ENCODE data around the gene ADAMTSL1.

Gene ADAMTSL1

GRCh38 chr9:18668944-18669343 is 195.0 kb downstream of the ADAMTSL1 start:
- no peak for DNase-seq

DNA sequence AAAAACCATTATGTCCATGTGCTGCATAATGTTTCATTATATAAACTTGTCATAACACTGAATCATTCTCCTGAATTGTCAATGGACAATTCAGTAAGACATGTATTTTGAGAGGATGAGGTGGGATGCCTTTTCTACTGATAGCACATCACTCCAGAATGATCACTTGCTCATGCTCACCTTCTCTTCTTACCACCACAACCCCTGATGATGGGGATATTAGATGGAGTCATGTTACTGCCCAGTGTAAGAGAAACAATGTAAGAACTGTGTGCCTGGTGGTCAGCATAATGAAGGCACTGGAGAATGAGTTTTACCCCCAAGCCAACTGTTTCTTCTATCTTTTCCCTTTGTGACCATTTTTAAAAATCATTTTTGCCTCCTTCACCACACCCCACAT is 198.8 kb downstream of the ADAMTSL1 start:
- DNase-seq: no peak

DNA sequence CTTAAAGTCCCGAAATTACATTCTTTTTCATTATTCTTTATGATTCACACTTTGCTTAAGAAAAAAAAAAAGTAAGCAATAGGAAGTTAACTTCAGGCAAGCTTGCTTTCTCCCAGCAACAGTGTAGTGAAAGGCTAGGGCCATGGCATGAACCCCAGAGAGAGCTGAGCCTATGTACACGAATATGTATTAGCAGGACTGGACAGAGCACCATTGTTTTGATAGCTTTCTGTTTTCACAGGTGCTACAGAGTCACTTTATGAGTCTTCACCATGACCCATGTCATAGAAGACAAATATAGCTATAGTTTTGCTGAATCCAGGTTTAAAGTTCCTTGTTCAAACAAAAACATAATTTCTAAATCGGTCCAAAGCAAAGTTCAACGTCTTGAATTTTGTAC is 199.2 kb downstream of the ADAMTSL1 start:
- DNase-seq: no peak

DNA sequence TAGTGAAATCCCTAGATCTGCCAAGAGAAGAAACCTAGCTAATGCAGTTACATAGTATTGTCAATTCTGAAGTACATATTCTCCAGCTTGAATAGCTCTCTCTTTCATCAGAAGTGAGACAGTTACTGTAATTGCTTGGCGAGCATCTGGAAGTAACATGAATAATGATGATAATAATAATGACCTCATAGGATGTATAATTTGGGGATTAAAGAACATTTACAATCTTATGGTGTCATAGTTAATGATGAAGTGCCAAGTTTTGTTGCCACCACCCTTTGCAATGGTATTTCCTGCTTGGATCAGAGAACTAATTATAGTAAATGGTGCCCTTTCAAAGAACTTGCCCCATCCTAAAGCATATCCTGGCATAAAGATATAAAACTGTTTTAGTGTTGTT is 201.4 kb downstream of the ADAMTSL1 start:
- DNase-seq: peak; percentile 33

- DNase-seq: peak; percentile 54
Measured at GRCh38 chr9:18675973-18676372, 202.0 kb downstream of the ADAMTSL1 start.

DNA sequence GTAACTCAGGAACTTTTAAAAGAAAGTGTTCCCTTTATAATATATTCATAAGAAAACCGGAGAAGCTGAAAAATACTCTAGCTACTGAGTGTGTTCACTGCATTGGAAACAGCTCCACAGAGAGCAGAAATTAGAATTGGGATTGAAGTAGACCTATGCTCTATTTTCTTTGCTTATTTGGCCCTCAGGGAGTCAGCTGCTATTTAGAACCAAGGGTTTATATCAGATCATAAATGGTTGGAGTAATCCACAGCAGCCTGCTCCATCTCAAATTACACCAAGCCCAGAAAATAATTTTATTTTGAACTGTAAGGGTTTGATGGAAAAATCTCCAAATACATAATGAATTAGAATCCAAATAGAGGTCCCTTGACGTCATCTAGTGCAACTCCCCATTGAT is 202.6 kb downstream of the ADAMTSL1 start:
- DNase-seq: peak; percentile 0

DNA sequence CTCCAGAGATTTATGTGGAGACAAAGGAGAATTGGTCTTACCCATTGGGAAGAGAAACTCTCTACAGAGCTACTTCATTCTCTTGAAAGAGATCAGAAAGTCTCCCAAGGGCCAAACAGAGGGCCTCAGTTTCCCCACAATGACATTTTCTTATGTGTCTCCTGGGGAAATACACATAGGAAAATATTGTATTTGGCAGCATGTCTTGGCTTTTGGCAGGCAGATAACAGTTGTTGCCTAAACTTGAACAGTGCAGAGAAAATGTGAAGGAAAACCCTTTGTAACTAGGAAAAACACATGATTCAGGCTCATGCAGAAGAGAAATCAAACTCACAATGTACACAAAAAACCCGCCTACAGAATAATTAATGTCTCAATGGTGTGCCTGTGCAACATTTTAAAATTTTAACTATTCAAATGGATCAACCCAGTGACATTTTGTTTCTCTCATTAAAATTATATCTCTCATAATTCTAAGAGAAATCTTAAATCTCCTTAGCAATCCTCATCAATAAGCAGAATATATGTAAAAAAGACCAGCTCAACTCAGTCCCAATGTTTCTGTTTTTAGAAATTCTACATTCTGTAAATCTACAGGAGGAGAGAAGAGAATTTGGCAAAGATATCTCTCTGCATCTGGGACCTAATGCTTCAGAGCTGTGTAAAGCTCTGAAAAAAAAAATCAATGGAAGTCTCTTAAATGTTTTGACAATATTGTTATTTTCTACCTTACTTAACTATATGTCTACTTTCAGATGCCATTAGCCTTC is 205.1 kb downstream of the ADAMTSL1 start:
- DNase-seq: no peak

DNA sequence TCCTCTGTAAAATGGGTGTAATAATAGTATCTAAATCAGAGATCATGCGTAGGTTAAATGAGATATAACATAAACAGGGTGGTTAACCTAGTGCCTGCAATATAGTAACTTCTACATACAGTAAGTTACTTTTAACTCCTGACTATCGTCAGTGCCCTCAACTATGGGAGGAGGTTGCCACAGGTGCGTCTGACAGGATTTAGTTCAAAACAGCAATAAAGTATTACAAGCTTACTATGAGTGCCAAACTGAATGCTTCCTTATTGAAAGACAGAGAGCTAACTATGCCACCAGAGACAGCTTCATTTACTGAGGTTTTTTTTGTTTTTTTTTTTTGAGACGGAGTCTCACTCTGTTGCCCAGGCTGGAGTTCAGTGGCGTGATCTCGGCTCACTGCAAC is 209.0 kb downstream of the ADAMTSL1 start:
- DNase-seq: no peak

- DNase-seq: no peak
Measured at GRCh38 chr9:18683312-18683711, 209.4 kb downstream of the ADAMTSL1 start.

DNA sequence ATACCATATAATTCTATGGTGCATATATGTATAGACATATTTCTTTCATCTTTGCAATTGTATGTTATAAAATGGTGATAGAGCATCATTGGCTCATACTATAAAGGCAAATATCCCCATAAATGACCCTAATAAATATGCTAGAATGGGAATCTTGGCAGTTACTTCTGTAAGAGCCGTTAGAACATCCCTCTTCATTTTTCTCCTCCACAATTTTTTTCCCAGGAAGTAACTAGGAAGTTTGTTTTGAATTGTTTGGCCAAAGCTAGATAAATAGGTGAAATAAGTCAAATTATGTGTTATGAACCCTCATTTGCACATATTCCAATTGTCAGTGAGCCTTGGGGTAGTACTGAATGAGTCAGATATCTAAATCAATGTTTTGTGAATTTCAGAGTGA is 209.9 kb downstream of the ADAMTSL1 start:
- no peak for DNase-seq

DNA sequence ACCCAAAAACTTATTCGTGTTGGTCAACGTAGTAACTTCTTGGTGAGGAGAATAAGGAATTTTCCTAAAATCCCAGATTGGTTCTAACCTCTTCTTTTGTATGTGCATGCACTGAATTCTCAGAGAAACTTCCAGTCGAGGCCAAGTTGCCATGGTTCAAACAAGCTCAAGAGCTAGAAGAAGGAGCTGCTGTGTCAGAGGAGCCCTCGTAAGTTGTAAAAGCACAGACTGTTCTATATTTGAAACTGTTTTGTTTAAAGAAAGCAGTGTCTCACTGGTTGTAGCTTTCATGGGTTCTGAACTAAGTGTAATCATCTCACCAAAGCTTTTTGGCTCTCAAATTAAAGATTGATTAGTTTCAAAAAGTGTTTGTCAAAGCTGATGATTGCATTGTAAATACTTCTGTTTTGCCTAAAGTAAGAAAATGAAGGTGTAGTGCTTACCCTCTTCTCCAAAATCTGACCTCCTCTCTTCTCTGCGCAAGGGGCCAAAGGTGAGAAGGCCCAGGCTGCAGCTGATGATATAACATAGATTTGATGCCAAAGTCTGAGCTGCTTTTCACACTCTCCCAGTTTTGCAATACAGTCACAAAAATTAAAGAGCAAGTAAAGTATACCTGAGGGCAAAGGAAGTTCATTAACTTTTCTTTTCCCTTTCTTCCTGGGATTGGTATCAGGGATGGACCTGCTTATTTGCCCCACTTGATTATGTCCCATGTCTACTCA is 210.8 kb downstream of the ADAMTSL1 start:
- no peak for DNase-seq

DNA sequence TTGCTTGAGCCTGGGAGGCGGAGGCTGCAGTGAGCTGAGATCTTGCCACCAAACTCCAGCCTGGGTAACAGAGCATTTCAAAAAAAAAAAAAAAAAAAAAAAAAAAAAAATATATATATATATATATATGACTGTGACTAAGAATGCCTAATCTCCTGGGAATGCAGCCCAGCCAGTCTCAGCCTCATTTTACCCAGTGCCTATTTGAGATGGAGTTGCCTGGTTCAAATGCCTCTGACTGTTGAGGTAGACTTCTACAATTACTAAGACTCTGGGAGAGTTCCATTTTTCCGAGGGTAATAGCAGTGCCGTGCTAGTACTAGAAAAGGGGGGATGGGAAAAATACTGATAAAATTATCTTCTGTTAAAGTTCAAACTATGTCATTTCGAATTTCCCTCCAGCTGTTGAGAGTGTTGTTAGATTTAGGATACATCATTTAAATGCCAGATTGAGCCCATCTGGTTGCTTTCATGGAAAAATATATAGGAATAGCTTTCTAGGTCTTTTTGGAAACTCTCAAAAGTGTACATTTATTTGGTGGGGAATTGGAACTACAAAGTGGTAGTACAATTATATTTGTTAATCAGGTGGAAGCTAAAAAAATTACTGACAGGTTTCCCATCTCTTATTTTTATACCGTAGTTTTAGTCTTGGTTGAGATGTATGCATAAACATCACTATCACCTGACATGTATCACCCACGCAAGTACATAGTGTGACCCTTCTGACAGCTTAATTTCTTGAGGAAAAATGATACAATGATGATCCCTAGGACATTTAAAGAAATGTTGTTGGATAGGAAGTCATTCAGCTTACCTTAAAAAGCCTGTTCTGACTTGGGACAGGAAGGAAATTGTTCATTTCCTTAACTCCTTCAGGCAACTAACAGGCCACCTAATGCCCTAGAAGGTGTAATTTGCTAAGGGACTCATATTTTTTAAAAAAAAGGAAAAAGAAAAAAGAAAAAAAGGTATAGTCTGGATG is 214.9 kb downstream of the ADAMTSL1 start:
- DNase-seq: no peak

- DNase-seq: no peak
Measured at GRCh38 chr9:18689921-18690320, 216.0 kb downstream of the ADAMTSL1 start.

- DNase-seq: no peak
Measured at GRCh38 chr9:18692268-18692667, 218.3 kb downstream of the ADAMTSL1 start.

DNA sequence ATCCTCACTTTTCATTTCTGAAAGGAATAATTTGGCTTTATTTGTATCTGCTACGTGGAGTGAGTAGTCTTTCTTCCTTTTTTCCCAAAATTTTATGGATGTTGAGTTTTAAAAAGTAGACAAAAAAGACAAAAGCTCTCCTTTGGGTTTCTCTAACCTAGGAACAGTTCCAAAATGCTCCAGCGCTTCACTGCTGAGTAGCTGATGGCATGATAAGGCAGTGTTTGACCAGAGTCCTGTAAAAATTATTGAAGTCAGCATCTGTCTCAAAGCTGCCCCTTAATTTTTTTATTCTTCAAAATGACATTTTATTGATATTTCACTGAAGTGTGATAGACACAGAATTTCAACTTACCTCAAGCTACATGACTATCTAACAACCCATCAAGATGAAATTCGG is 219.0 kb downstream of the ADAMTSL1 start:
- DNase-seq: no peak

DNA sequence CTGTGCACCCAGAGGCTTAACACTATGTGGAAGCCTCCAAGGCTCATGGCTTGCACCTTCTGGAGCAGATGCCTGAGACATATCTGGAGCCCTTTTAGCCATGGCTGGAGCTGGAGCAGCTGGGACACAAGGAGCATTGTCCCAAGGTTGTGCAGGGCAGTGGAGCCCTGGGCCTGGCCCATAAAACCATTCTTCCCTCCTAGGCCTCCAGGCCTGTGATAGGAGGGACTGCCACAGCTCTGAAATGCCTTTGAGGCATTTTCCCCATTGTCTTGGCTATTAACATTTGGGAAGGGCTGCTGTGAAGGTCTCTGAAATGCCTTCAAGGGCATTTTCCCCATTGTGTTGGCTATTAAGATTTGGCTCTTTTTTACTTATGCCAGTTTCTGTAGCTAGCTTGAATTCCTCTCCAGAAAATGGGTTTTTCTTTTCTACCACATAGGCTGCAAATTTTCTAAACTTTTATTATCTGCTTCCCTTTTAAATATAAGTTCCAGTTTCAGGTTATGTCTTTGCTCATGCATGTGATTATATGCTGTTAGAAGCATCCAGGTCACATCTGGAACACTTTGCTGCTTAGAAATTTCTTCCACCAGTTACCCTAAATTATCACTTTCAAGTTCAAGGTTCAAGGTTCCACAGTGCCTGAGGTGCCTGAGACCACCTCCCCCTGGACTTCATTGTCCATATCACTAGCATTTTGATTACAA is 221.2 kb downstream of the ADAMTSL1 start:
- no peak for DNase-seq

DNA sequence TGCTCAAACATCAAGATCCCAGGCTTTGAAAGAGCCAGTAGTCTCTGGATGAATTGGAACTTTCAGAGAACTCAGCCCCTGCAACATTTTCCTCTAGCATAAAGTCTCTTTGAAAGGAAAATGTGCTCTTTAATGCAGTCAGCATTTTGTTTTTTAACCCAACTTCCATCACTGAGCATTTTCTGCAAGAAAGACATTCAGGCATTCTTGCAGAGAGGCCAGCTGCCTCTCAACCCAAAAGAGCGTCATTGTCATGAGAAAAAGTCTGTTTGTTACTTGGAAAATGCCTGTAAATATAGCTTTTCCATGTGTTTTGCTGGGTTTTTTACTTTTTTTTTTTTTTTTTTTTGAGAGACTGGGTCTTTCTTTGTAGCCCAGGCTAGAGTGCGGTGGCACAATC is 225.0 kb downstream of the ADAMTSL1 start:
- DNase-seq: no peak

DNA sequence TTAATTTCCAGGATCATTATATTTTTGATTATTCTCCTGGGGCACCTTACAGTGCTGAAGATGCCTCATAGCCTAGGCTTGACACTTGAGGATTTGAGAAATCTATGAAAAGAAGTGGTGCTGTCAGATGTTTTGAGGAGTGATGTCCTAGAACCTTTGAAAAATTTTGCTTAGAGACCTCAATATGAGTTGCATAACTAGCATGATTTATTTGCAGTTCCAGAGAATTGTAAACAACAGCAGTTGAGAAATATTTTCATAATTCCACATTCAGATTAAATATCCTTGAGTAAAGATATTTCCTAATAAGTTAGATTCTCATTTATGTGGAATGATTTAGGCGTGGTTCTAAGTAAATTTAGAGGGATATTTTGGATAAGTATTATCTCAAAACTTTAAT is 225.8 kb downstream of the ADAMTSL1 start:
- DNase-seq: no peak

DNA sequence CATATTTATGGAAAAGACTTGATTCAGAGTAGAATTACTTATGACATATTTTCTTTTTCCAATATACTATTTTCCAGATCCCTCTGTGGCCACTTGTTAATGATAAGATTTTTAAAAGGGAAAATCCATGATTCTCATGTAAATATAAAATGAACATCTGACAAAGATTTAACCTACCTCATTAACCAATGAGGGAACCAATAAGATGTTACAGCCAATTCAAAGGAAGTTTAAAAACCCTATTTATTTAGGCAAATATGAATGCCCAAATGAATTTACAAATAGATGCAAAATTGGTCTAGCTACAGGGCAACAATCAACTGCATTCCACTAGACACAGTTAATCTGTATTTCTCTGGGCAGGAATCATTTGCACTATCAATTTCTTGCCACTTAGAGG is 226.8 kb downstream of the ADAMTSL1 start:
- DNase-seq: no peak

GRCh38 chr9:18703151-18703900 is 229.4 kb downstream of the ADAMTSL1 start:
- no peak for DNase-seq

DNA sequence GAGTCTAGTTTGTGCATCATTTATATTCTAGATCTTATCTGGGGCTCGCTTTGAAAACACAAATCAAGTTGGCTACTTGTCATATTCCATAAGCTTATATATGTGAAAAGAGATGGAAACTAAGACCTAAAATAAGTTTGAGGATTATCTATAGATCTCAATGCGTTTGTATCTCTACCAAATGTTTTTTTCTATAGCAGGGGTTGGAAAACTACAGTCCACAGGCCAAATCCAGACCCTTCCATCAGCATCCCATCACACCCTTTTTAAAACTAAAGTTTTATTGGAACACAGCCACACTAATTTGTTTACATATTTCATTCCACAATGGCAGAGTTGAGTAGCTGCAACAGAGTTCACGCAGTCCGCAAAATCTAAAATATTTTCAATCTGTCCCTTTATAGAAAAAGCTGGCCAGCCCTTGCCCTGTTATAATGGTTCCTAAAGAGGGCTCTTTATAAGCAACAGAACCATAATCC is 230.0 kb downstream of the ADAMTSL1 start:
- DNase-seq: no peak
